ENCODE data around the gene EPO.

The EPO gene

DNA sequence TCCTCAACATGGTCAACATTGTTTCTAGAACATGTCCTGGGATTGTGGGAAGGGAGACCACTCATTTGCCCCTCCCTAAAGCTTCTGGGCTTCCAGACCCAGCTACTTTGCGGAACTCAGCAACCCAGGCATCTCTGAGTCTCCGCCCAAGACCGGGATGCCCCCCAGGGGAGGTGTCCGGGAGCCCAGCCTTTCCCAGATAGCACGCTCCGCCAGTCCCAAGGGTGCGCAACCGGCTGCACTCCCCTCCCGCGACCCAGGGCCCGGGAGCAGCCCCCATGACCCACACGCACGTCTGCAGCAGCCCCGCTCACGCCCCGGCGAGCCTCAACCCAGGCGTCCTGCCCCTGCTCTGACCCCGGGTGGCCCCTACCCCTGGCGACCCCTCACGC lies at the start of gene EPO:
TSS of gene EPO (plus strand) at position 190 of the 392 bp plus-strand sequence. CDS start 513 bp downstream, outside the sequence.
- no peak for DNase-seq

DNA sequence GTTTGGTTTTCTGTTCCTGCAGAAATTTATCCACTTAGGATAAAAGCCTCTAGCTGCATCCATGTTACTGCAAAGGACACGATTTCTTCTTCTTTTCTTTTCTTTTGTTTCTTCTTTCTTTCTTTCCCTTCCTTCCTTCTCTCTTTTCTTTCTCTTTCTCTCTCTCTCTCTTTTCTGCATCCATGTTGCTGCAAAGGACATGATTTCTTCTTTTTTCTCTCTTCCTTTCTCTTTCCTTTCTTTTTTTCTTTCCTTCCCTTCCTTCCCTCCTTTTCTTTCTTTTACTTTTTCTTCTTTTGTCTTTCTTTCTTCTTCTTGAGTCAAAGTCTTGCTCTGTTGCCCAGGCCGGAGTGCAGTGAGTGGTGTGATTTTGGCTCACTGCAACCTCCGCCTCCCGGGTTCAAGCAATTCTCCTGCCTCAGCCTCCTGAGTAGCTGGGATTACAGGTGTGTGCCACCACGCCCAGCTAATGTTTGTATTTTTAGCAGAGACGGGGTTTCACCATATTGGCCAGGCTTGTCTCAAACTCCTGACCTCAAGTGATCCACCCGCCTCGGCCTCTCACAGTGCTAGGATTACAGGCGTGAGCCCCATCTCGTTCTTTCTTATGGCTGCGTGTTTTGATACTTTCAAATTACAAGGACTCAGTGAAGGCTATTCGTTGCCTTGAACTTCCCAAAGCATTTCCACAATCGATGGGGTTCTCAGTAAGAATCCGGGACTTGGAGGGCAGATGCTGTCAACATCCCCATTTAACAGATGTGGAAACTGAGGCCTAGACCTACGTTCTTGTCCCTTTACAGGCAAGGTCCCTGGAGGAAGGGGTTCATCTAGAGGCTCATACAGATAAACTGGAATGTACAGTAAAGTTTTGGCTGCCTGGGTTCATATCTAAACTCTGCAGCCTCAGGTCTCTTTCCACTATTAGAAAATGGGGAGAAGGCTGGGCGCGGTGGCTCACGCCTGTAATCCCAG lies 48.6 kb upstream of the EPO start:
- DNase-seq: no peak

DNA sequence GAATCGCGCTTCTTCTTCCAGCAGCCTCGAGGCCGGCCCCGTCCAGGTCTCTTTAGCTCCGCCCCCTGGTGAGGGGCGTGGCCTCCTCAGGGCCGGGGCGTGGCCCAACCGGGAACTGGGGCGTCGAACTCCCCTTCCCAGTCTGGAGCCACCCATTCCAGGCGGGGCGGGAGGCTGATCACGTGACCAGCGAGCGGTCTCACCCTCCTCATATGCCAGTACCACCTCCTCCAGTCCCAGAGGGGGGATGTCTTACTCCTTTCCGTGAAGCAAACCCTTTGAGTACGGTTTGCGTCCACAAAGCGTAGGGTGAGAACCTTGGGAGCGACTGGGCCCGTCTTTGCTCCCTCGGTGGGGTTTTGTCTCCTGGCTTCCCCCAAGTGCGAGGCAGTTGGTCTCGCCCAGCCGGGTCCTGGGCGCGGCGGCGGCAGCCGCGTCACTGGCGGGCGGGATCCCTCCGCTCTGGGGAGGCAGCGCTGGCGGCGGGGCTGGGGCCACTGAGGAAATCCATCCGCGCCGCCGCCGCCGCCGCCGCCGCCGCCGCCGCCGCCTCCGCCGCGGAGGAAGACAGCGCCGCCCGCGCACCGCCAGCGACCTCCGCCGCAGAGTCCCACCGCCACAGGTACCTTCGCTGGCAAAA lies 46.8 kb upstream of the EPO start, which contains the start of gene GNB2:
TSS of gene GNB2 (plus strand) at position 439 of the 640 bp plus-strand sequence. CDS start 2,526 bp downstream, outside the sequence.
- DNase-seq: peak; percentile 99

DNA sequence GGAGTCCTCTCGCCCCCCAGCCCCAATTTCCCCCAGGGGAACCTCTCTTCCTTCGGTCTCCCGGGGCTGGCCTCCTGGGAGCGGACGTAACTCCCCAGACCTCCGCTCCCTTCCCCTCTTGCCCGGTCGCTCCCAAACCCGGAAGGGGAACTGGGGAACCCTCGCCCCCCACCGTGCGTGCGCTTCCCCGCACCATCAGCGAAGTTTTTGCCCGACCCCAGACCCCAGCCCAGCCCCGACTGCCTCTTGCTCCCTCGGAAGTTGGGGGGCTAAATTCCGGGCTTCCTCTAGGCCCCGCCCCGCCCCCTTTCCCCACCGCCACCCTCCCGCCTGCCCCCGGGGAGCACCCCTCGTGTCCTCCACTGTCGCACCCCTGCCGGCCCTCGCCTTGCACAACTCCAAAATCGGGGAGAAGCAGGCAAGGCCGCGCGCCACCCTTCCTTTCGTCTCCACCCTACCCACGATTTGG lies 46.3 kb upstream of the EPO start:
- DNase-seq: peak; percentile 61

DNA sequence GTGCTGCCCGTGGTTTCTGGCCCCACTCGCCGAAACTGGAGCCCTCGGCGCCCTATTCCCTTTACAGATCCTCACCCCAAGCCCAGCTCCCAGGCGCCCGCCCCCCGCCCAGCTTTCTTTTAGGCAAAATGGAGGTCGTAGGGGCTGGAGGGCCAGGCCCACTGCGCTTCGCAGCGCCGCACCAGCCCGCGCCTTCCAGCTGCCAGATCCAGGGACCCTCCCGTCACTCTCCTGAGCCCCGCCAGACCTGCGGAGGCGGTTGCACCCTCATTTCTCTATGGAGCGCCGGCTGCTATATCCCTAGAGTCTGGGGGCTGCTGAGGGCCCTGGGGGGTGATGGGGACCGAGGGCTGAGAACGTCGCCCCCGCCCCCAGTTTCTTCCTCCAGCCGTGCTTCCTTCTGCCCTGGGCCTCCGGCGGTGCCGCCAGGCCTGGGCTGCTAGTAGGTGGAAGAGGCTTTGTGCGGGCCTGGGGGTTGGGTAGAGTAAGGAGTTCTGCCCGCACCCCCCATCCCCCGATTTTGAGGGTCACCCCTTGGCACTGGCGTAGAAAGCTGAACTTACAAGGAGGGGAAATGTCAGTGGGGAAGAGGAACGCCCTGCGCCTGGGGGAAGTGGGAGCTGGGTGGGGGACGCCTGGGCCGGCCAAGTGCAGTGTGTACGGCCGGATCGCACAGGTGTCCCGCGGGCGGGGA lies 45.7 kb upstream of the EPO start:
- DNase-seq: no peak

DNA sequence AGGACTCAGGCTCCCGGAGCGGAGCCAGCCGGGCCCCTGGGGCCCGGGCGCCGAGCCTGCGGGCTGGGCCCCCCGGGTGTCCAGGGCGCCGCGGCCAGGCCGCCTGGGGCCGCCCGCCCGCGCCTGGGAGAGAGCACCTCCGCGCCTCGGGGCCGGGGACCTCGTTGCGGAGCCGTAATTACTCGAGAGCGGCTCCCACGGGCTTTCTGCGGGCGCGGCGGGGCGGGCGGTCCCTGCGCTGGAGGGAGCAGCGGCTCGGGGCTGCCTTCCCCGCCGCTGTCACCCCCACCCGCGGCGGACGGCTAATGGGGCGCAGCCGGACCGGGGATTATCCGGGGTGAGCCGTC lies 45.2 kb upstream of the EPO start:
- DNase-seq: no peak

DNA sequence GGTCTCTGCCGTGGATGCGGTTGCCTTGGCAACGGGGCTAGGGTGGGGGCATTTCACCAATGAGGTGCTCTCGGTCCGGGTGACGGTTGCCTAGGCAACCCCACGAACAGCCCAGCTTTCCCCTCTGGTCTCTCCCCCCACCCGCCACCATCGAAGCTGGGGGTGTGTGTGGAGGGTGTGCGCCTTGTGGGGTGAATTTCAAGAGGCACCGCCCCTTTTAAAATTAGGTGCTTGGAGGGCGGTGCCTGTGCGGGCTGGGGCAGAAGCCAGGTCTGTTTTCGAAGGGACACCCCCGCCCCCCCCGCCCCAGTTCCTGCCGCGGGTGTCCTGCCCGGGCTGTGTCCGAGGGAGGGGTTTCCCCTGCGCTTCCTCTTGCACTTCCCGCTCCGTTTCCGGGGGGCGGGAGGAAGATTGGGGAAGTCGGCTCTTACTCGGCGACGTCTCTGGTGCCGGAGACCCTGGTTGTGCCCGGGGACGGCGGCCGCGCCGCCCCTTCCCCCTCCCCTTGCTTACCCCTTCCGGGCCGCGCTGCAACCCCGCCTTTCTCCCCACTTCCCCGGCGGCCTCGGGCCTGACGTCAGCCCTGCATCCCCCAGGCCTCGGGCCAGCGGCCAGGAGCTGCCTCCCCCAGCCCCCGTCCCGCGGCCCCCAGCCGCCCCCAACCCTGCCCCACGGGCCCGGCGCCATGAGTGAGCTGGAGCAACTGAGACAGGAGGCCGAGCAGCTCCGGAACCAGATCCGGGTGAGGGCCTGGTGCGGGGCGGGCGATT lies 44.5 kb upstream of the EPO start:
- DNase-seq: peak; percentile 96

DNA sequence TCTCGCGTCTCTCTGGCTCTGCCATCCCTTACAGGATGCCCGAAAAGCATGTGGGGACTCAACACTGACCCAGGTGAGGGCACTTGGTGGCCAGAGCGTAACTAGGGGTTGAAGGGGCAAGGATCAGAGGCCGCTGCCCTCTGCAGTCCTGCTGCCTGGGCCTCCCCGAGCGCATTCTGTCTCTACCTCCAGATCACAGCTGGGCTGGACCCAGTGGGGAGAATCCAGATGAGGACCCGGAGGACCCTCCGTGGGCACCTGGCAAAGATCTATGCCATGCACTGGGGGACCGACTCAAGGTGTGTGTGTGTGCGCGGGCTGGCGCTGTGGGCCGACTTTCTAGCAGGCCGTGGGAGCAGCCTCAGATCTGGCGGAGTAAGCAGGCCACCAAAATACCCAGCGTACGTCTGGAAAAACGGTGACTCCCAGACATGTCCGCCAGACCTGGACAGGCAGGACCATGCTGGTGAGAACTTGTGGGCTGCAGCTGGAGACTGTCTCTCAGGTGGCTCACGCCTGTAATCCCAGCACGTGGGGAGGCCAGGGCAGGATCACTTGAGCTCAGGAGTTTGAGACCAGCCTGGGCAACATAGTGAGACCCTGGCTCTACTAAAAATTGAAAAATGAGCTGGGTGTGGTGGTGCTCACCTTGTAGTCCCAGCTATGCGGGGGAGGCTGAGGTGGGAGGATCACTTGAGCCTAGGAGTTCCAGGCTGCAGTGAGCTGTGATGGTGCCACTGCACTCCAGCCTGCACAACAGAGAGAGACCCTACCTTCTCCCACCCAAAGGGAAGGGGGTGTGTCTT lies 43.6 kb upstream of the EPO start:
- DNase-seq: no peak

DNA sequence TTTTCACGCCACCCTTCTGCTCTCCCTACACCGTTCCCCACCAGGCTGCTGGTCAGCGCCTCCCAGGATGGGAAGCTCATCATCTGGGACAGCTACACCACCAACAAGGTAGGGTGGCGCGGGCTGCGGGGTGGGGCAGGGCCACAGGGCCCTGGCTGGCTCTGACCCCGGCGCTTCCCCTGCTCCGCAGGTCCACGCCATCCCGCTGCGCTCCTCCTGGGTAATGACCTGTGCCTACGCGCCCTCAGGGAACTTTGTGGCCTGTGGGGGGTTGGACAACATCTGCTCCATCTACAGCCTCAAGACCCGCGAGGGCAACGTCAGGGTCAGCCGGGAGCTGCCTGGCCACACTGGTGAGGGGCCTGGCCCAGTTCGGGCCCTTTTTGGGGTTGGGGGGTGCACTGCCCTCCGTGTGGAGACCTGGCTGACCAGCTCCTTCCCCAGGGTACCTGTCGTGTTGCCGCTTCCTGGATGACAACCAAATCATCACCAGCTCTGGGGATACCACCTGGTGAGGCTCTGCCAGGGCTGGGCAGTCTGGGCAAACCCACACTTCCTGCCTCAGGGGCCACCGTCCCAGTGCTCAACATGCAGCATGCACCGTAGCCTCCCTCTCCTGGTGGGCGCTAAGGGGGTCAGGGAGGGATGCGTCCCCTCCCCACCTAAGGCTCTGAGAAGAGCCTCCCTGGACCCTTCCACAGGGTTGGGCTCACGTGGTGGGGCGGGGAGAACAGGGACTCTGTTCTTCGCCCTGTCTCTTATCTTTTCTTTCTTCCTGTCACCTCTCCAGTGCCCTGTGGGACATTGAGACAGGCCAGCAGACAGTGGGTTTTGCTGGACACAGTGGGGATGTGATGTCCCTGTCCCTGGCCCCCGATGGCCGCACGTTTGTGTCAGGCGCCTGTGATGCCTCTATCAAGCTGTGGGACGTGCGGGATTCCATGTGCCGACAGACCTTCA lies 42.7 kb upstream of the EPO start:
- DNase-seq: no peak

DNA sequence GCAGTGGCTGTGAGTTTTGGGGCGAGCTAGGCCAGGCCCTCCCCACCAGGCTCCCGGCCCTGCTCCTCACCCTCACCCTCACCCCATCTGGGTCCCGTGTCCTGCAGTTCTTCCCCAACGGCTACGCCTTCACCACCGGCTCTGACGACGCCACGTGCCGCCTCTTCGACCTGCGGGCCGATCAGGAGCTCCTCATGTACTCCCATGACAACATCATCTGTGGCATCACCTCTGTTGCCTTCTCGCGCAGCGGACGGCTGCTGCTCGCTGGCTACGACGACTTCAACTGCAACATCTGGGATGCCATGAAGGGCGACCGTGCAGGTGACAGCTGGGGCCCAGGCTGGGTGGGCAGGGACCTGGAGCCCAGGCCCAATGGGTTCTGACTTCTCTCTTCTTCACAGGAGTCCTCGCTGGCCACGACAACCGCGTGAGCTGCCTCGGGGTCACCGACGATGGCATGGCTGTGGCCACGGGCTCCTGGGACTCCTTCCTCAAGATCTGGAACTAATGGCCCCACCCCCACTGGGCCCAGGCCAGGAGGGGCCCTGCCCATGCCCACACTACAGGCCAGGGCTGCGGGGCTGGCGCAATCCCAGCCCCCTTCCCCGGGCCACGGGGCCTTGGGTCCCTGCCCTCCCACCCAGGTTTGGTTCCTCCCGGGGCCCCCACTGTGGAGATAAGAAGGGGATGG lies 41.8 kb upstream of the EPO start:
- DNase-seq: no peak

DNA sequence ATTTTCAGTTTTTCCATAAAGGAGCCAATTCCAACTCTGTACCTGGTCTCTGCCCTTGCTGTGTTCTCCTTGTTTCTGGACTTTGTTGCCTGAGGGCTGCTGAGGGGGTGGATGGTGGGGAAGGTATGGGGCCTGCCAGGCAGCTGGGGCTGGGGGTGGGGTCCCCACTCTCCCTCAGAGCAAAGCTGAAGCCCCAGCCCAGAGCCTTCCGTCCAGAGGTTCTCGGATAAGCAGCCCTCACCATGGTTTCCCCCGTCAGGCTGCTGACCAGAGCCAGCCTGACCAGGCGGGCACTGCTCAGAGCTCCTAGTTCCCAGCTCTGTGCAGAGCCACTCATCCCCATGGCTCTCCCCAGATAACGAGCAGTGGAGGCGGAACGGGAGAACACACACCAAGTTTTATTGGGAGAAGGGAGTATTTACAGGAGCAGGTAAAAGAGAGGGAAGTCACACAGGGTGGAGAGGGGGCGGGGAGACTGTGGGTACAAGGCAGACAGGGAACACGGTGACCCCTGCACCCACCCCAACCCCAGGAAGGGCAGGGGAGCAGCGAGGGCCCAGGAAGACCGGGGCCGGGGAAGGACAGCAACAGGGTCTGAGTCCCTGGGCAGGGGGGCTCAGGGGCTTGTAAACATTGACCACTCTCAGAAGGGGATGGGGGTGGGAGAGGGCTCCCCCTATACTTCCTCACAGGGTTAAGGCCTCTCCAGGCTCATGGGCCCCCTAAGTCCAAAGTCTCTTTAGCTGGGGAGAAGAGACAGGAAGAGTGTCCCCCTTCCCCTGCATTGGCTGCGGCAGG lies 40.9 kb upstream of the EPO start:
- DNase-seq: no peak

DNA sequence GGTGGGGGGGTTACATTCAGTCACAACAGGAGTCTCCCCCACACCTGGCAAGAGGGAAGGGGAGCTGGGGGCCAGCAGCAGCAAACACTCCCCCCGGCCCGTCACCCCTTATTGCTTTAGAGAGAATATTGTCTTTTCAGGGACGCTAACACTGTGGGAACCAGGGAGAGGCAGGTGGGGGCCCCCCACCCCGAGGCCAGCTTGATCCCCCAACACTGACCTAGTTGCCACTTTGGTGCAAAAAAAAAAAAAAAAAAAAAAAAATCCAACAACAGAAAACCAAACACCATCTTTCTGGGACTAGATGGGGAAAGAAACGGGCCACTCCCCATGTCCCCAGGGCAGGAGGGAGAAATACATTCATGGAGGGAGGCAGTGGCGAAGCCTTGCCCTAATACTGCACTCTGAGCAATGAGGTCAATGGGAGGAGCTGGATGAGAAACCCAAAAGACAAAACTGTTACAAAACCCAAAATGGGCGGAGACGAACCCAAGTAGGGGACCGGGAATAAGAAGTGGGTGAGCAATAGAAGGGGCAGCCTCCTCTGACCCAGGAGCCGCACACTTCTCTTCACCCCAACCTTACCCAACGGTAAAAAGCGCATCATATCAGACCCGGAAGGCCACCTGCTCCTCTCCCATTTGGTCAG lies 40.2 kb upstream of the EPO start:
- DNase-seq: no peak

DNA sequence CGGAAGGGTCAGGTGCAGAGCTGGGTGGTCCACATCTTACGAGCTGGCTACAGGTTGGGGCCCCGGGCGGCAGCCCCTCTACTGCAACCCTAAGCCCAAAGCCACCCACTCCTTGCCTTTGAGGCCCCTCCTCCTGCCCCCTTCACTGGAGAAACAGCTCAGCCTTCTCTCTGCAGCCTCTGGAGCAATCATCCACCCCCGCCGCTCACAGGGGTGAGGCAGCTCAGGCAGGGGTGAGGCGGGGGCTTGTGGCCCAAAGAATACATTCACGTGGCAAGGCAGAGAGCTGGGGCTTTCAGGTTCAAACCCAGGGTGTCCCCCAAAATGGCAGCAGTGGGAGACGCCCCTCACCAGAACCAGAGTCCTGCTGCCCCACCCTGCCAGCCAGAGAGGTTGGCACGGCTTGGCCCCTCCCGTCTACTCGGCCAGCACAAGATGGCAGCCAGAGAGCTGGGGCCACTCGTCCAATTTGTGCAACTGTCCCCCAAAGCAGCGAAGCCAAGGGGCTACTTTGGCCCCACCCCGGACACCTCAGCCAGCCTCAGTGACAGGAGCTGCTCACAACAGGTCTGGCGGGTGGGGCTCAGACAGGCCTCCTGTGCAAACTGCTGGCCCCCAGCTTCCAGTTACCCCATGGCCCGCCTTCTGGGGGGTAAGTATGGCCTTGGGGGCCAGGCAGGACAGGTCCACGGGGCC lies 39.5 kb upstream of the EPO start:
- DNase-seq: no peak

DNA sequence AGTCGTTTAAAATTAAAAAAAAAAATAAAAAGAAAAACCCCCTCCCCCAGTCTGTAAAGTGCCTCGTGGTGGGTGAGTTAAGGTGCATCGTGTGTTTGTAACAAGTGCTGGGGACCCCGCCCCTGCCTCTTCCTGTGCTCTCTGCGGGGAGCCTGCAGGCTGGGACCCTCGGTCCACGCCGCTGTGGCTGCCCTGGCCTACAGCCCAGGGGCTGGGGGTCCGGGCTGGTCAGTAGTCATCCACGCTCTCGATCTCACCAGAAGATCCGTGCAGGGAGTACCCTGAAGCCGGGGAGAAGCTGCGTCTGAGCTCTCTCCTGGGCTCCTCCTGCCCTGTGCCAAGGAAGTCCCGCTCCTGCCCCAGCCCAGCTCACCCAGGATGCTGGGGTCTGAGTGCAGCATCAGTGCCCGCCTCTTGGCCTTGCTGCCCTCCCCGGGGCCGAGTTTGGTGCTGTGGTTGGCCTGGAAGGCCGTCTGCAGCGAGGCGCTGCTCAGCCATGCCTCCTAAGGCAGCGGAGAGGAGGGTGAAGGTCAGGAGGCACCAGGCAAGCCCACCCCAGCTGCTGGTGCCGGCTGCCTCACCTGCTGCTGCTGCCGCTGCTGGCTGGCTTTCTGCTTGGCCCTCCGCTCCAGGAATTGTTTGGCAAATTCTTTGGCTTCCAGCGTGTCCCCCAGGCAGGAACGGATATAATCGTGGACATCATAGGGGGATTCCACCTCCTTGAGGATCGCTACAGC lies 38.6 kb upstream of the EPO start:
- no peak for DNase-seq

DNA sequence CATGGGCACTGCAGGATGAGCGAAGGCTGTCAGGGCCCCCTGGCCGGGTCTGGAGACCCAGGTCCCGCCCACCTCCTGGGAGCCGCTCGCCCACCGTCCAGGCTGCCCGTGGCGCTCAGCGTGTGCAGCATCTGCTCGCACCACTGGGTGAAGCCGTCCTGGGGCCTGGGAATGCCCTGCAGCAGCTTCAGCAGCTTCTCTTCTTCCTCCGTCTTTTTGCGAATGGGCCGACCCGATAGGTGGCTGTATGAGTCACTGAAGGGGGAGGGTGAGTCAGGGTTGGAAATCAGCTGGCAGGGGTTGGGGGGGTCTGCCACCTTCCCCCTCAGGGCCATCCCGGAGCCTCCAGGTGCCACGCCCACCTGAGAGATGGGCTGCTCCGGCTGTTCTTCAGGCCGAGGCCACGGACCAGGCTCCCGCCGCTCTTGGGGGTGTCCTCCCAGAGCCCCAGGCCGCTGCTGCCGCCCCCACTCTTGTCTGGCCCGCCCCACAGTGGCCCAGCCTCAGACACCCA lies 38.0 kb upstream of the EPO start:
- DNase-seq: no peak

DNA sequence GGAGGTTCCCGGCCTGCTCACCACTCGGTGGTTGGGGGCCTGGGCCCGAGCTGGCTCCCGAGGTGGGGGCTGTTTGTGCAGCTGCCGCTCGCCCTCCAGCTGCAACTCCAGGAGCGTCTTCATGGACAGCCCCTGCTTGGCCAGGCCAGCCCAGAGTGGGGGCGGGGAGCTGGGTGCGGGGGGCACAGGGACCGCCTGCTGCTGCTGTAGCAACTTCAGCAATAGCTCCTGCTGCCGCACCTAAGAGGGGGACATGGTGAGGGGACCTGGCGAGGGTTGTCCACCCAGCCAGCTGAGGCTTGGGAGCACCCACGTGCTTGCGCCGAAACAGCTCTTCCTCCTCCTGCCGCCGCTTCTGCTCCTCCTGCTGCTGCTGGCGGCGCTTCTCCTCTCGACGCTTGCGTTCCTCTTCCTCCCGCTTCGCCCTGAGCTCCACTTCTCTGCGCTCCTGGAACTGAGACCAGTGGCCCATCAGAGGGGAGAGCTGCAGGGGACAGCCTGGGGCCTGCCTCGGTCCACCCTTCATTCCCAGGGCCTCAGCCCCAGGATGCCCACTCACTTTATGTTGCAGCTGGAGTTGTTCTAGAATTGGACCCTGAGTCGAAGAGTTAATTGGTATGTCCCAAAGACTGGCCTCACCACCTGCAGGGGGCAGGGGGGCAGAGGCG lies 37.1 kb upstream of the EPO start:
- no peak for DNase-seq

All from CD4-positive, alpha-beta T cell treated with Interleukin-21 for 1 hour (primary cell).